ENCODE results near the gene SLC44A3. TPM values are rescaled to one million over a fixed set of nuclear protein-coding genes. Genes with fewer than 3 reads are reported as not detected.

The SLC44A3 gene
- total RNA-seq, 2 experiments from 2014 or later: 0.27 to 0.36 TPM

DNA sequence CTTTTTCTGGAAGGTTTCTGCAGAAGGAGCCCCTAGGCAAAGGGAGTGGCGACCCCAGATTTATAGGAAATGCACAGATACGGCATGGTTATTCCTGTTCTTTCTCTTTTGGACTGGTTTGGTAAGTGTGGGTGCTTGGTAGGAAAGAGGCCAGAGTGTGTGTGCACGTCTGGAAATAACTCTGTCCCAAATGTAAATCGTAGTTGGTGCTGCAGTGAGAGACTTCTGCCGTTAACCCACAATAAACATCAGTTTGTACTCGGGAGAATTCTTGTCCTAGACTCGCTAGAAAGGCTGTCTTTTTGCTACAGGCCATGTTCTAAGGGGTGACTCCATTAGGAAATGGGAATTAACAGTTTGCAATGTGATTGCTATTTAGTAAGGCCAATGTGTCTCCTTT lies 779 bp downstream of the SLC44A3 start:
- Histone ChIP-seq H3K9me3 (ENCODE audit: control insufficient read depth in 1 of 2, insufficient read depth in 1 of 2, low read length in 2 of 2) (peaks cover 0 to 3% of the 10 kb centered on the region in 2 experiments), H3K4me3 (ENCODE audit: low read length) (no peak overlapping the region), H3K36me3 (ENCODE audit: insufficient read depth, low read length) (no peaks in the 10 kb centered on the region), H3K27ac (ENCODE audit: low read depth in 1 of 2, low read length in 2 of 2) (no peak overlapping the region), H3K27me3 (ENCODE audit: control insufficient read depth in 1 of 2, insufficient read depth in 2 of 2, low read length in 2 of 2) (peaks cover 19 to 40% of the 10 kb centered on the region in 2 experiments), H3K4me1 (ENCODE audit: insufficient read depth, low read length) (peaks cover 11% of the 10 kb centered on the region)
- Mint-ChIP-seq H3K27me3 (peaks cover 76% of the 10 kb centered on the region), H3K36me3 (ENCODE audit: low read depth) (no peaks in the 10 kb centered on the region), H3K4me3 (peak overlapping the region; percentile 74), H3K9me3 (no peaks in the 10 kb centered on the region), H3K27ac (no peak overlapping the region), H3K4me1 (ENCODE audit: low read depth) (peaks cover 12% of the 10 kb centered on the region)
- no peak for DNase-seq
- intact Hi-C loops (cut with DNase I, micrococcal nuclease): no loop called here
- ATAC-seq (ENCODE audit: poor library complexity): no peak
- no peak for TF ChIP-seq CTCF (IDR thresholded peaks at IDR 0.05)
- POLR2A ChIA-PET: no interaction called here
- CTCF ChIA-PET: no interaction called here

- H3K27me3 Mint-ChIP-seq: peaks cover 76% of the 10 kb centered on the region
- no peak overlapping the region for H3K4me3 Mint-ChIP-seq
- no peaks in the 10 kb centered on the region for H3K36me3 Mint-ChIP-seq (ENCODE audit: low read depth)
- Histone ChIP-seq H3K36me3 (ENCODE audit: insufficient read depth, low read length) (no peaks in the 10 kb centered on the region), H3K4me3 (ENCODE audit: low read length) (no peak overlapping the region), H3K27ac (ENCODE audit: low read depth in 1 of 2, low read length in 2 of 2) (no peak overlapping the region), H3K27me3 (ENCODE audit: control insufficient read depth in 1 of 2, insufficient read depth in 2 of 2, low read length in 2 of 2) (peaks cover 19 to 40% of the 10 kb centered on the region in 2 experiments), H3K9me3 (ENCODE audit: control insufficient read depth in 1 of 2, insufficient read depth in 1 of 2, low read length in 2 of 2) (peaks cover 0 to 3% of the 10 kb centered on the region in 2 experiments), H3K4me1 (ENCODE audit: insufficient read depth, low read length) (peaks cover 11% of the 10 kb centered on the region)
- no peaks in the 10 kb centered on the region for H3K9me3 Mint-ChIP-seq
- POLR2A ChIA-PET: no interaction called here
- intact Hi-C loops (cut with DNase I, micrococcal nuclease): no loop called here
- H3K27ac Mint-ChIP-seq: no peak overlapping the region
- peaks cover 12% of the 10 kb centered on the region for H3K4me1 Mint-ChIP-seq (ENCODE audit: low read depth)
- no peak for DNase-seq
- no peak for ATAC-seq (ENCODE audit: poor library complexity)
- CTCF ChIA-PET: no interaction called here
- TF ChIP-seq CTCF (IDR thresholded peaks at IDR 0.05): no peak
Observed at GRCh38 chr1:94821636-94822305, 1.6 kb downstream of the SLC44A3 start.

DNA sequence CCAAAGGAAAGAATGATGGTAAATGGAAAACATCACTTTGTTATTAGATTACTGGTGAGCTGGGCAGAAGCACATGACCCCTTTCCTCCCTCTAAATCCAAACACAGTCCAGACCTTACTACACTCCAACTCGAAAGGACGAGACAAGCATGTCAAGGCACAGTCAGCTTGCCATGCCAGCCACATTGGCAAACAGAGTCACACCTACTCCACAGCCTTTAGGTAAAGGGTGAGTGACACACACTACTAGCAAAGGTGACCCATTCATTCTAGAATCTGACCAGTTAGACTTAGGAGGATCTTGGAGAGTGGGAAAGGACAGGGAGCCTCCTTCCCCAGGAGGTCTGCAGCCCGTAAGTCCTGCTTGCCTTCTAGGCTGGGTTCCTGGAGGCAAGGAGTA lies 3.0 kb downstream of the SLC44A3 start:
- ATAC-seq (ENCODE audit: poor library complexity) (no peak), DNase-seq (no peak)
- Histone ChIP-seq H3K27me3 (ENCODE audit: control insufficient read depth in 1 of 2, insufficient read depth in 2 of 2, low read length in 2 of 2) (peaks cover 19 to 40% of the 10 kb centered on the region in 2 experiments), H3K4me1 (ENCODE audit: insufficient read depth, low read length) (peaks cover 11% of the 10 kb centered on the region), H3K36me3 (ENCODE audit: insufficient read depth, low read length) (no peaks in the 10 kb centered on the region), H3K9me3 (ENCODE audit: control insufficient read depth in 1 of 2, insufficient read depth in 1 of 2, low read length in 2 of 2) (peaks cover 0 to 3% of the 10 kb centered on the region in 2 experiments), H3K4me3 (ENCODE audit: low read length) (no peak overlapping the region), H3K27ac (ENCODE audit: low read depth in 1 of 2, low read length in 2 of 2) (no peak overlapping the region)
- Mint-ChIP-seq H3K4me3 (no peak overlapping the region), H3K9me3 (no peaks in the 10 kb centered on the region), H3K4me1 (ENCODE audit: low read depth) (peaks cover 12% of the 10 kb centered on the region), H3K27me3 (peaks cover 77% of the 10 kb centered on the region), H3K36me3 (ENCODE audit: low read depth) (no peaks in the 10 kb centered on the region), H3K27ac (no peak overlapping the region)
- POLR2A ChIA-PET: no interaction called here
- intact Hi-C loops (cut with DNase I, micrococcal nuclease): no loop called here
- no peak for TF ChIP-seq CTCF (IDR thresholded peaks at IDR 0.05)
- CTCF ChIA-PET: no interaction called here
